ENCODE results near the gene TFDP3. TPM values are rescaled to one million over a fixed set of nuclear protein-coding genes. Genes with fewer than 3 reads are reported as not detected.

The TFDP3 gene
- total RNA-seq, 1 donor from 2014 or later: not detected

GRCh38 chrX:133183806-133184205 is 34.3 kb downstream of the TFDP3 start:
- no peak for TF ChIP-seq CTCF (IDR thresholded peaks at IDR 0.05; ENCODE audit: partially characterized antibody, unreplicated experiment)
- no peak overlapping the region for H3K4me3 Mint-ChIP-seq (ENCODE audit: unreplicated experiment)
- H3K27ac Mint-ChIP-seq (ENCODE audit: unreplicated experiment): no peak overlapping the region
- H3K36me3 Mint-ChIP-seq (ENCODE audit: unreplicated experiment): no peaks in the 10 kb centered on the region
- H3K4me1 Mint-ChIP-seq (ENCODE audit: low read depth, unreplicated experiment): no peaks in the 10 kb centered on the region
- DNase-seq: no peak
- H3K27me3 Mint-ChIP-seq (ENCODE audit: unreplicated experiment): no peaks in the 10 kb centered on the region
- H3K9me3 Mint-ChIP-seq (ENCODE audit: unreplicated experiment): no peaks in the 10 kb centered on the region

- Mint-ChIP-seq H3K27ac (ENCODE audit: unreplicated experiment) (no peak overlapping the region), H3K4me1 (ENCODE audit: low read depth, unreplicated experiment) (peaks cover 2% of the 10 kb centered on the region), H3K27me3 (ENCODE audit: unreplicated experiment) (no peaks in the 10 kb centered on the region), H3K4me3 (ENCODE audit: unreplicated experiment) (no peak overlapping the region), H3K36me3 (ENCODE audit: unreplicated experiment) (no peaks in the 10 kb centered on the region), H3K9me3 (ENCODE audit: unreplicated experiment) (peaks cover 1% of the 10 kb centered on the region)
- TF ChIP-seq CTCF (IDR thresholded peaks at IDR 0.05; ENCODE audit: partially characterized antibody, unreplicated experiment): no peak
- DNase-seq: no peak
Measured at GRCh38 chrX:133179500-133179899, 38.7 kb downstream of the TFDP3 start.

- Mint-ChIP-seq H3K27ac (ENCODE audit: unreplicated experiment) (no peak overlapping the region), H3K4me3 (ENCODE audit: unreplicated experiment) (no peak overlapping the region), H3K9me3 (ENCODE audit: unreplicated experiment) (peaks cover 1% of the 10 kb centered on the region), H3K4me1 (ENCODE audit: low read depth, unreplicated experiment) (peaks cover 2% of the 10 kb centered on the region), H3K36me3 (ENCODE audit: unreplicated experiment) (no peaks in the 10 kb centered on the region), H3K27me3 (ENCODE audit: unreplicated experiment) (no peaks in the 10 kb centered on the region)
- no peak for TF ChIP-seq CTCF (IDR thresholded peaks at IDR 0.05; ENCODE audit: partially characterized antibody, unreplicated experiment)
- no peak for DNase-seq
Measured at GRCh38 chrX:133177202-133177601, 41.0 kb downstream of the TFDP3 start.

GRCh38 chrX:133175605-133176004 is 42.5 kb downstream of the TFDP3 start:
- no peak overlapping the region for H3K27ac Mint-ChIP-seq (ENCODE audit: unreplicated experiment)
- H3K36me3 Mint-ChIP-seq (ENCODE audit: unreplicated experiment): no peaks in the 10 kb centered on the region
- H3K27me3 Mint-ChIP-seq (ENCODE audit: unreplicated experiment): no peaks in the 10 kb centered on the region
- peaks cover 1% of the 10 kb centered on the region for H3K9me3 Mint-ChIP-seq (ENCODE audit: unreplicated experiment)
- H3K4me3 Mint-ChIP-seq (ENCODE audit: unreplicated experiment): no peak overlapping the region
- H3K4me1 Mint-ChIP-seq (ENCODE audit: low read depth, unreplicated experiment): peaks cover 2% of the 10 kb centered on the region
- TF ChIP-seq CTCF (IDR thresholded peaks at IDR 0.05; ENCODE audit: partially characterized antibody, unreplicated experiment): no peak
- no peak for DNase-seq

GRCh38 chrX:133175162-133175561 is 43.0 kb downstream of the TFDP3 start:
- Mint-ChIP-seq H3K27ac (ENCODE audit: unreplicated experiment) (no peak overlapping the region), H3K27me3 (ENCODE audit: unreplicated experiment) (no peaks in the 10 kb centered on the region), H3K4me1 (ENCODE audit: low read depth, unreplicated experiment) (peaks cover 2% of the 10 kb centered on the region), H3K36me3 (ENCODE audit: unreplicated experiment) (no peaks in the 10 kb centered on the region), H3K4me3 (ENCODE audit: unreplicated experiment) (no peak overlapping the region), H3K9me3 (ENCODE audit: unreplicated experiment) (peaks cover 1% of the 10 kb centered on the region)
- DNase-seq: no peak
- TF ChIP-seq CTCF (IDR thresholded peaks at IDR 0.05; ENCODE audit: partially characterized antibody, unreplicated experiment): no peak

Data from glutamatergic neuron (in vitro differentiated cells).